OCI-LY7 (cell line): ENCODE results near the gene SIK1. TPM values are rescaled to one million over a fixed set of nuclear protein-coding genes. Genes with fewer than 3 reads are reported as not detected.

ENCODE experiments used
- BruUV-seq: library from RNA; stranded (reverse); fragments of 400-500 nt; replicated peaks from 2 replicates; lab custom pipeline; 2021; lab: Mats Ljungman, UMichigan
- CTCF ChIA-PET: fragments of 300-600 bp; sonication (Branson Sonifier 250); formaldehyde crosslinking; loops from one replicate; lab custom pipeline; 2022; ENCODE audit warnings: antibody characterized with exemption; ENCODE audit not compliant: unreplicated experiment; lab: Charles Lee
- POLR2A ChIA-PET: fragments of 300-600 bp; sonication (Branson Sonifier 250); formaldehyde crosslinking; loops from one replicate; lab custom pipeline; 2022; ENCODE audit warnings: antibody characterized with exemption; lab: Charles Lee
- DNase-seq: peaks from one replicate; pipeline ENCODE4 v3.0.0-alpha.2; 2015; ENCODE audit warnings: low spot score
- H2AFZ ChIP-seq: fragments of 200-600 bp; sonication (generic), shearing (Covaris generic); 2 replicates; pipeline ENCODE4 v1.6.1; 2014; ENCODE audit warnings: mild to moderate bottlenecking, antibody characterized with exemption, low read length, moderate library complexity
- H3K27ac ChIP-seq: fragments of 200-600 bp; sonication (generic); 2 replicates; pipeline ENCODE4 v1.5.1; 2014; ENCODE audit warnings: mixed run types, low read depth, mild to moderate bottlenecking, moderate library complexity, low read length, inconsistent platforms; ENCODE audit not compliant: poor library complexity, severe bottlenecking
- H3K36me3 ChIP-seq: fragments of 200-600 bp; sonication (generic); 2 replicates; pipeline ENCODE4 v1.6.1; 2014; ENCODE audit warnings: mild to moderate bottlenecking, antibody characterized with exemption, low read length, moderate library complexity, mixed read lengths; ENCODE audit not compliant: insufficient read depth
- H3K4me1 ChIP-seq: fragments of 200-600 bp; sonication (generic); 2 replicates; pipeline ENCODE4 v1.5.1; 2014; ENCODE audit warnings: mild to moderate bottlenecking, low read length; ENCODE audit not compliant: insufficient read depth, poor library complexity, severe bottlenecking
- H3K4me2 ChIP-seq: fragments of 200-600 bp; sonication (generic); 2 replicates; pipeline ENCODE4 v1.6.1; 2014; ENCODE audit warnings: mild to moderate bottlenecking, low read length
- H3K4me3 ChIP-seq: fragments of 200-600 bp; sonication (generic); 2 replicates; pipeline ENCODE4 v1.5.1; 2014; ENCODE audit warnings: mild to moderate bottlenecking, low read depth, low read length; ENCODE audit not compliant: poor library complexity, severe bottlenecking
- H3K79me2 ChIP-seq: fragments of 200-600 bp; sonication (generic); 2 replicates; pipeline ENCODE4 v1.6.1; 2016; ENCODE audit warnings: low read depth, mild to moderate bottlenecking, low read length, moderate library complexity, mixed read lengths; ENCODE audit not compliant: insufficient read depth
- H3K9me2 ChIP-seq: fragments of 200-600 bp; sonication (generic); 2 replicates; pipeline ENCODE4 v1.6.1; 2016; ENCODE audit warnings: mild to moderate bottlenecking, low read length, mixed read lengths; ENCODE audit not compliant: insufficient read depth
- H3K9me3 ChIP-seq: fragments of 200-600 bp; sonication (generic); 2 replicates; pipeline ENCODE4 v1.6.1; 2014; ENCODE audit warnings: mild to moderate bottlenecking, mixed run types, low read length, mixed read lengths
- H4K20me1 ChIP-seq: fragments of 200-600 bp; sonication (generic); 2 replicates; pipeline ENCODE4 v1.6.1; 2014; ENCODE audit warnings: mild to moderate bottlenecking, antibody characterized with exemption, low read length, moderate library complexity, mixed read lengths; ENCODE audit not compliant: insufficient read depth
- CTCF ChIP-seq: fragments of 200-600 bp; sonication (generic); conservative IDR thresholded peaks from 2 replicates; pipeline ENCODE4 v1.5.1; 2014; ENCODE audit warnings: mild to moderate bottlenecking, antibody characterized with exemption, low read length, moderate library complexity, mixed read lengths
- EZH2phosphoT487 ChIP-seq: fragments of 200-600 bp; sonication (generic); IDR thresholded peaks from 2 replicates; pipeline ENCODE4 v1.6.1; 2018; ENCODE audit warnings: low read depth, borderline replicate concordance, mild to moderate bottlenecking, mixed run types, antibody characterized with exemption, low read length, moderate library complexity, mixed read lengths
- intact Hi-C: fragments of 100-400 bp; cut with micrococcal nuclease; formaldehyde crosslinking; loops from one replicate; pipeline ENCODE4 v1.10.0; 2022; ENCODE audit not compliant: unreplicated experiment
- total RNA-seq, 2 experiments: library from RNA; depleted of rRNA in 1 of 2; stranded (reverse); fragments of >200 nt in 1 of 2; shearing (Covaris generic) in 1 of 2; gene quantifications; 2 replicates each; pipeline ENCODE4 v1.2.3, GENCODE V29; 2014 to 2022

The SIK1 gene
- total RNA-seq, 2 experiments from 2014 or later = 0.41 to 4.6 TPM

- no peak for DNase-seq
- POLR2A ChIA-PET = no interaction called here
- no TSS peak for BruUV-seq
- Histone ChIP-seq H3K27ac (no peak overlapping the region), H3K79me2 (no peaks in the 10 kb centered on the region), H3K36me3 (no peaks in the 10 kb centered on the region), H3K9me2 (no peaks in the 10 kb centered on the region), H3K4me3 (no peak overlapping the region), H4K20me1 (no peaks in the 10 kb centered on the region), H3K4me2 (no peak overlapping the region), H2AFZ (no peak overlapping the region), H3K9me3 (no peaks in the 10 kb centered on the region), H3K4me1 (no peaks in the 10 kb centered on the region)
- intact Hi-C loops = no loop called here
- CTCF ChIA-PET = no interaction called here
- TF ChIP-seq CTCF (no peak), EZH2phosphoT487 (no peak)
Observed at GRCh38 chr21:43375006-43375836, 51.7 kb downstream of the SIK1 start.

GRCh38 chr21:43374228-43374885, 52.6 kb downstream of the SIK1 start:
- CTCF ChIA-PET = no interaction called here
- TF ChIP-seq CTCF (no peak), EZH2phosphoT487 (no peak)
- Histone ChIP-seq H3K79me2 (no peaks in the 10 kb centered on the region), H3K9me2 (no peaks in the 10 kb centered on the region), H3K4me1 (no peaks in the 10 kb centered on the region), H3K27ac (no peak overlapping the region), H3K4me2 (no peak overlapping the region), H2AFZ (no peak overlapping the region), H3K9me3 (no peaks in the 10 kb centered on the region), H3K36me3 (no peaks in the 10 kb centered on the region), H4K20me1 (no peaks in the 10 kb centered on the region), H3K4me3 (no peak overlapping the region)
- intact Hi-C loops = no loop called here
- no peak for DNase-seq
- BruUV-seq = no TSS peak
- POLR2A ChIA-PET = interaction anchor here (0.6 kb wide), 1 partner anchor 1891 kb away, joined by 3 read pairs; no protein-coding TSS in a partner anchor
